GM23338 (cell line): ENCODE results near the gene TMEM229B. TPM values are rescaled to one million over a fixed set of nuclear protein-coding genes. Genes with fewer than 3 reads are reported as not detected.

Experiments
- ATAC-seq: fragments of 200-7000 bp; cut with Tn5 transposase; 3 replicates; pipeline ENCODE4 v1.9.1; 2020
- DNase-seq: peaks from one replicate; pipeline ENCODE4 v3.0.0-alpha.2; 2015; ENCODE audit warnings: low spot score
- H2AFZ ChIP-seq: fragments of 200-600 bp; sonication (generic); 2 replicates; pipeline ENCODE4 v1.8.0; 2016; ENCODE audit warnings: antibody characterized with exemption, mild to moderate bottlenecking, moderate library complexity
- H3F3A ChIP-seq: fragments of 200-600 bp; sonication (generic); replicated peaks from 2 replicates; pipeline ENCODE4 v1.8.0; 2017; ENCODE audit warnings: antibody characterized with exemption, mixed run types, low read depth
- H3K27ac ChIP-seq: fragments of 200-600 bp; sonication (generic); 2 replicates; pipeline ENCODE4 v1.6.1; 2016; ENCODE audit warnings: low read depth
- H3K27me3 ChIP-seq: fragments of 200-600 bp; sonication (generic); 2 replicates; pipeline ENCODE4 v1.8.0; 2016; ENCODE audit warnings: mild to moderate bottlenecking, mixed run types, moderate library complexity; ENCODE audit not compliant: insufficient read depth
- H3K36me3 ChIP-seq: fragments of 200-600 bp; sonication (generic); 2 replicates; pipeline ENCODE4 v1.8.0; 2016; ENCODE audit warnings: mild to moderate bottlenecking; ENCODE audit not compliant: insufficient read depth
- H3K4me1 ChIP-seq: fragments of 200-600 bp; sonication (generic); 2 replicates; pipeline ENCODE4 v1.8.0; 2016; ENCODE audit warnings: mild to moderate bottlenecking, moderate library complexity; ENCODE audit not compliant: insufficient read depth
- H3K4me2 ChIP-seq: fragments of 200-600 bp; sonication (generic); 2 replicates; pipeline ENCODE4 v1.7.1; 2017; ENCODE audit warnings: mixed run types
- H3K4me3 ChIP-seq: fragments of 200-600 bp; sonication (generic); 2 replicates; pipeline ENCODE4 v1.6.1; 2016; ENCODE audit warnings: mixed run types
- H3K79me2 ChIP-seq: fragments of 200-600 bp; sonication (generic); replicated peaks from 2 replicates; pipeline ENCODE4 v1.8.0; 2017; ENCODE audit warnings: mild to moderate bottlenecking; ENCODE audit not compliant: insufficient read depth
- H3K9me2 ChIP-seq: fragments of 200-600 bp; sonication (generic); 2 replicates; pipeline ENCODE4 v1.8.0; 2017; ENCODE audit not compliant: insufficient read depth
- H4K20me1 ChIP-seq: fragments of 200-600 bp; sonication (generic); replicated peaks from 2 replicates; pipeline ENCODE4 v1.8.0; 2017; ENCODE audit warnings: mild to moderate bottlenecking; ENCODE audit not compliant: insufficient read depth
- H3K27ac Mint-ChIP-seq: 2 replicates; pipeline ENCODE4 v1.8.0; 2020; ENCODE audit warnings: inconsistent platforms, mild to moderate bottlenecking, moderate library complexity, mixed read lengths
- H3K27me3 Mint-ChIP-seq: 3 replicates; pipeline ENCODE4 v1.8.0; 2022; ENCODE audit warnings: low read depth, mild to moderate bottlenecking, moderate library complexity, mixed read lengths, inconsistent platforms; ENCODE audit not compliant: insufficient read depth, poor library complexity
- H3K36me3 Mint-ChIP-seq: 3 replicates; pipeline ENCODE4 v1.8.0; 2021; ENCODE audit warnings: low read depth, mild to moderate bottlenecking, inconsistent platforms, moderate library complexity, mixed read lengths
- H3K4me1 Mint-ChIP-seq: 3 replicates; pipeline ENCODE4 v1.8.0; 2020; ENCODE audit warnings: mild to moderate bottlenecking, inconsistent platforms, mixed read lengths
- H3K4me3 Mint-ChIP-seq: 3 replicates; pipeline ENCODE4 v1.8.0; 2021; ENCODE audit warnings: moderate library complexity, mild to moderate bottlenecking, inconsistent platforms, mixed read lengths
- H3K9me3 Mint-ChIP-seq: 3 replicates; pipeline ENCODE4 v1.8.0; 2020; ENCODE audit warnings: moderate library complexity, mild to moderate bottlenecking, inconsistent platforms, mixed read lengths
- CREB1 ChIP-seq: fragments of 250-450 bp; sonication (Bioruptor Pico); IDR thresholded peaks from 2 replicates; pipeline ENCODE4 v1.5.0; 2020; ENCODE audit warnings: low read depth, mild to moderate bottlenecking, moderate library complexity
- CTCF ChIP-seq, 2 experiments: fragments of 200-600 bp in 1 of 2; sonication (generic) in 1 of 2; conservative IDR thresholded peaks; 2 replicates each; pipeline versions ENCODE4 v1.5.1 to v1.6.1; 2016 to 2017; ENCODE audit warnings: antibody characterized with exemption in 2 of 2, low read depth in 2 of 2, mild to moderate bottlenecking in 2 of 2, moderate library complexity in 1 of 2
- ETS1 ChIP-seq: IDR thresholded peaks from 2 replicates; pipeline ENCODE4 v1.6.1; 2016; ENCODE audit warnings: antibody characterized with exemption
- EZH2 ChIP-seq: fragments of 200-600 bp; sonication (generic); IDR thresholded peaks from one replicate; pipeline ENCODE4 v1.8.0; 2017; ENCODE audit warnings: antibody characterized with exemption, mild to moderate bottlenecking, low read depth; ENCODE audit not compliant: unreplicated experiment
- JUNB ChIP-seq: IDR thresholded peaks from one replicate; pipeline ENCODE4 v1.6.1; 2016; ENCODE audit warnings: antibody characterized with exemption; ENCODE audit not compliant: unreplicated experiment
- NANOG ChIP-seq: IDR thresholded peaks from 2 replicates; pipeline ENCODE4 v1.6.1; 2016; ENCODE audit warnings: antibody characterized with exemption, borderline replicate concordance
- REST ChIP-seq: IDR thresholded peaks from one replicate; pipeline ENCODE4 v1.6.1; 2018; ENCODE audit warnings: antibody characterized with exemption; ENCODE audit not compliant: unreplicated experiment
- ZNF114 ChIP-seq: fragments of 250-450 bp; sonication (Bioruptor Pico); IDR thresholded peaks from 2 replicates; pipeline ENCODE4 v1.5.0; 2020; ENCODE audit warnings: mild to moderate bottlenecking, moderate library complexity
- ZNF462 ChIP-seq: fragments of 250-450 bp; sonication (Bioruptor Pico); IDR thresholded peaks from 2 replicates; pipeline ENCODE4 v1.5.0; 2020; ENCODE audit warnings: mild to moderate bottlenecking, moderate library complexity
- polyA plus RNA-seq: library from polyadenylated mRNA; unstranded; fragments of >200 nt; fragmentation: Nextera tagmentation; extraction: Ambion mirVana; gene quantifications from 2 replicates; pipeline ENCODE4 v1.2.1, GENCODE V29; 2016
- total RNA-seq: library from RNA; depleted of rRNA; stranded (reverse); fragments of >200 nt; shearing (Covaris generic); gene quantifications from 2 replicates; pipeline ENCODE4 v1.2.3, GENCODE V29; 2014

TMEM229B gene
- total and polyA plus RNA-seq, 2 experiments from 2014 or later, result 0.42 to 2.4 TPM

GRCh38 chr14:67428501-67429031 is 60.0 kb downstream of the TMEM229B start:
- H3K9me2 ChIP-seq, result 0 out of 2 replicates have a peak, but pooled peaks cover 2% of the 10 kb centered on the region
- no peak overlapping the region for H3K27ac Mint-ChIP-seq
- ATAC-seq, result peak; percentile 25
- peaks cover 4% of the 10 kb centered on the region for H3K27me3 Mint-ChIP-seq
- H3F3A ChIP-seq, result no peaks in the 10 kb centered on the region
- no peak overlapping the region for H3K4me3 Mint-ChIP-seq
- no peaks in the 10 kb centered on the region for H3K36me3 Mint-ChIP-seq
- no peaks in the 10 kb centered on the region for H4K20me1 ChIP-seq
- H3K79me2 ChIP-seq, result no peaks in the 10 kb centered on the region
- no peak overlapping the region for H3K4me2 ChIP-seq
- no peaks in the 10 kb centered on the region for H3K36me3 ChIP-seq
- no peaks in the 10 kb centered on the region for H3K27me3 ChIP-seq
- no peak overlapping the region for H3K4me3 ChIP-seq
- TF ChIP-seq EZH2 (no peak), REST (no peak), NANOG (no peak), CREB1 (CRISPR knock-in tag) (no peak), ZNF114 (no peak), CTCF (conservative IDR thresholded peaks at IDR 0.05; ENCODE audit: low read depth in 2 of 2) (no peak), ETS1 (no peak), JUNB (no peak), ZNF462 (CRISPR knock-in tag) (no peak)
- peaks cover 15% of the 10 kb centered on the region; the same call in 2 of the 3 replicates for H3K4me1 Mint-ChIP-seq
- H3K9me3 Mint-ChIP-seq, result no peaks in the 10 kb centered on the region
- no peak for DNase-seq
- H2AFZ ChIP-seq, result peak overlapping the region; percentile 81
- peaks cover 8% of the 10 kb centered on the region; the same call in 1 of the 2 replicates for H3K4me1 ChIP-seq
- H3K27ac ChIP-seq, result no peak overlapping the region
